Loucy (cell line): ENCODE results near the gene MDFI.

Experiments
- H2AFZ ChIP-seq: fragments of 200-600 bp; sonication (generic); 2 replicates; pipeline ENCODE4 v1.6.0; 2016; ENCODE audit warnings: antibody characterized with exemption, mild to moderate bottlenecking, low read length, moderate library complexity
- H3F3A ChIP-seq: fragments of 200-600 bp; 2 replicates; pipeline ENCODE4 v1.6.0; 2016; ENCODE audit warnings: antibody characterized with exemption, low read depth, mild to moderate bottlenecking
- H3K27me3 ChIP-seq: fragments of 200-600 bp; sonication (generic); 2 replicates; pipeline ENCODE4 v1.6.1; 2014; ENCODE audit warnings: low read length, mild to moderate bottlenecking; ENCODE audit not compliant: insufficient read depth, poor library complexity, severe bottlenecking
- H3K36me3 ChIP-seq: fragments of 200-600 bp; sonication (generic); 2 replicates; pipeline ENCODE4 v1.6.1; 2016; ENCODE audit warnings: low read length; ENCODE audit not compliant: insufficient read depth
- H3K4me1 ChIP-seq: fragments of 200-600 bp; sonication (generic); 2 replicates; pipeline ENCODE4 v1.5.1; 2014; ENCODE audit warnings: low read length, mild to moderate bottlenecking; ENCODE audit not compliant: insufficient read depth, poor library complexity, severe bottlenecking
- H3K4me2 ChIP-seq: fragments of 200-600 bp; sonication (generic); 2 replicates; pipeline ENCODE4 v1.6.0; 2014; ENCODE audit warnings: antibody characterized with exemption, low read length, low read depth, mild to moderate bottlenecking; ENCODE audit not compliant: poor library complexity, severe bottlenecking
- H3K4me3 ChIP-seq: fragments of 200-600 bp; sonication (generic); 2 replicates; pipeline ENCODE4 v1.5.1; 2014; ENCODE audit warnings: low read length, mild to moderate bottlenecking, mixed read lengths; ENCODE audit not compliant: poor library complexity, severe bottlenecking
- H3K79me2 ChIP-seq: fragments of 200-600 bp; sonication (generic); 2 replicates; pipeline ENCODE4 v1.6.1; 2014; ENCODE audit warnings: low read length; ENCODE audit not compliant: insufficient read depth
- H3K9ac ChIP-seq: fragments of 200-600 bp; sonication (generic); 2 replicates; pipeline ENCODE4 v1.6.0; 2014; ENCODE audit warnings: mild to moderate bottlenecking, low read depth, low read length, moderate library complexity; ENCODE audit not compliant: poor library complexity, severe bottlenecking
- H3K9me2 ChIP-seq: fragments of 200-600 bp; sonication (generic); replicated peaks from 2 replicates; pipeline ENCODE4 v1.6.1; 2016; ENCODE audit warnings: low read depth, low read length, mixed read lengths
- H3K9me3 ChIP-seq: fragments of 200-600 bp; sonication (generic); 2 replicates; pipeline ENCODE4 v1.6.1; 2014; ENCODE audit warnings: mild to moderate bottlenecking, antibody characterized with exemption, low read length, low read depth; ENCODE audit not compliant: insufficient read depth
- H4K20me1 ChIP-seq: fragments of 200-600 bp; sonication (generic); 2 replicates; pipeline ENCODE4 v1.6.0; 2014; ENCODE audit warnings: antibody characterized with exemption, low read length, mild to moderate bottlenecking; ENCODE audit not compliant: insufficient read depth, poor library complexity, severe bottlenecking
- EZH2phosphoT487 ChIP-seq: fragments of 200-600 bp; IDR thresholded peaks from 2 replicates; pipeline ENCODE4 v1.6.1; 2018; ENCODE audit warnings: antibody characterized with exemption, mild to moderate bottlenecking, moderate library complexity, borderline replicate concordance
- TF ChIP-seq, protein P1 (sequence below): fragments of 200-600 bp; sonication (generic); conservative IDR thresholded peaks from 2 replicates; pipeline ENCODE4 v1.5.1; 2014; ENCODE audit warnings: mild to moderate bottlenecking, antibody characterized with exemption, low read length

The MDFI gene

GRCh38 chr6:41667195-41667594 lies 28.9 kb downstream of the MDFI start:
- Histone ChIP-seq H4K20me1 (no peaks in the 10 kb centered on the region), H3K4me3 (no peak overlapping the region), H3K79me2 (no peaks in the 10 kb centered on the region), H3K27me3 (no peaks in the 10 kb centered on the region), H3K9me2 (no peaks in the 10 kb centered on the region), H3K4me1 (peaks cover 8% of the 10 kb centered on the region), H3K9ac (no peak overlapping the region), H2AFZ (no peak overlapping the region), H3K9me3 (no peaks in the 10 kb centered on the region), H3F3A (no peaks in the 10 kb centered on the region), H3K36me3 (no peaks in the 10 kb centered on the region), H3K4me2 (no peak overlapping the region)
- no peak for TF ChIP-seq EZH2phosphoT487
- TF ChIP-seq, protein P1, sequence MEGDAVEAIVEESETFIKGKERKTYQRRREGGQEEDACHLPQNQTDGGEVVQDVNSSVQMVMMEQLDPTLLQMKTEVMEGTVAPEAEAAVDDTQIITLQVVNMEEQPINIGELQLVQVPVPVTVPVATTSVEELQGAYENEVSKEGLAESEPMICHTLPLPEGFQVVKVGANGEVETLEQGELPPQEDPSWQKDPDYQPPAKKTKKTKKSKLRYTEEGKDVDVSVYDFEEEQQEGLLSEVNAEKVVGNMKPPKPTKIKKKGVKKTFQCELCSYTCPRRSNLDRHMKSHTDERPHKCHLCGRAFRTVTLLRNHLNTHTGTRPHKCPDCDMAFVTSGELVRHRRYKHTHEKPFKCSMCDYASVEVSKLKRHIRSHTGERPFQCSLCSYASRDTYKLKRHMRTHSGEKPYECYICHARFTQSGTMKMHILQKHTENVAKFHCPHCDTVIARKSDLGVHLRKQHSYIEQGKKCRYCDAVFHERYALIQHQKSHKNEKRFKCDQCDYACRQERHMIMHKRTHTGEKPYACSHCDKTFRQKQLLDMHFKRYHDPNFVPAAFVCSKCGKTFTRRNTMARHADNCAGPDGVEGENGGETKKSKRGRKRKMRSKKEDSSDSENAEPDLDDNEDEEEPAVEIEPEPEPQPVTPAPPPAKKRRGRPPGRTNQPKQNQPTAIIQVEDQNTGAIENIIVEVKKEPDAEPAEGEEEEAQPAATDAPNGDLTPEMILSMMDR = no peak

DNA sequence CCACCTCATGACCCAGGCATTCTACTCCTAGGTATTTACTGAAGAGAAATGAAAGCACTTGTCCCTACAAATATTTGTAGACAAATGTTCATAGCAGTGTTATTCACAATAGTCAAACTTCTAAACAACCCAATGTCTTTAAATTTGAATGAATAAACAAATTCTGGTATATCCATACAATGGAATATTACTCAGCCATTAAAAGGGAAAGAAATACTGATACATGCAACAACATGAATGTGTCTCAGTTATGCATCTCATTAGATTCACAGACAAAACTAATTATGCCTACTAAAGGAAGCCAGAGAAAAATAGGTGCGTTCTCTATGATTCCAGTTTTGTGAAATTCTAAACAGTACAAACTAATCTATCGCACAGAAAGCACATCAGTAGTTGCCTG lies 30.7 kb downstream of the MDFI start:
- H3K4me3 ChIP-seq = no peak overlapping the region
- H3K9ac ChIP-seq = no peak overlapping the region
- TF ChIP-seq EZH2phosphoT487 = no peak
- TF ChIP-seq, protein P1 = no peak
- no peak overlapping the region for H2AFZ ChIP-seq
- H3K4me1 ChIP-seq = peaks cover 10% of the 10 kb centered on the region
- no peak overlapping the region for H3K4me2 ChIP-seq
- H3K9me2 ChIP-seq = no peaks in the 10 kb centered on the region
- H3K36me3 ChIP-seq = no peaks in the 10 kb centered on the region
- no peaks in the 10 kb centered on the region for H4K20me1 ChIP-seq
- H3F3A ChIP-seq = no peaks in the 10 kb centered on the region
- H3K9me3 ChIP-seq = no peaks in the 10 kb centered on the region
- no peaks in the 10 kb centered on the region for H3K27me3 ChIP-seq
- H3K79me2 ChIP-seq = no peaks in the 10 kb centered on the region

DNA sequence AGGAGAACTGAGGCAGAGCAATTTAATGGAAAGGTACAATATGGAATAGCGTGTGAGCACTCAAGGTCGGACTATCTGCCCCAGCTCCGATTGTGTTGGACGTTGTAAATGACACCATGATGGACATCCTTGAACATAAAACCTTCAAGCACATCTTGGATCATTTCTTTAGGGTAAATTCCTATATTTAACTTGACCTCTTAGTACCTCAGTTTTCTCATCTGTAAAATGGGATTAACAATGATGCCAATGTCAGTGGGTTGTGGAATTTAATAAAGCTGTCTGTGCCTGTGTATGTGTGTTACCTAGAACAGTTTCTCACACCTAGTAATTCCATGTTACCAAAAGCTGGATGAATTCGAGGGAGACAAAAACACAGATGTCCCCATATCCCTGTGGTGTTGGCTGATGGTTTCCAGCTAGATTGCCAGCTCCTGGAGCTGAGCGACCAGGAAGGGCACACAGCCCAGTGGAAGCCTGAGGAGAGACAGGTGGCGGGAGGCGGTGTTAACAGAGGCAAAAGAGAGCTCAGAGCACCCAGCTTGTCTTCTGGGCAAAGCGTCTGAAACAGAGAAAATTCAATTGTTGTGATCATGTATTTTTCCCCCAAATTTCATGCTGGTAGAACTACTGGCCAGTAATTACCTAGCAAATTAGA lies 32.6 kb downstream of the MDFI start:
- Histone ChIP-seq H2AFZ (no peak overlapping the region), H3K79me2 (no peaks in the 10 kb centered on the region), H3K36me3 (no peaks in the 10 kb centered on the region), H4K20me1 (no peaks in the 10 kb centered on the region), H3K4me2 (no peak overlapping the region), H3F3A (no peaks in the 10 kb centered on the region), H3K4me3 (no peak overlapping the region), H3K4me1 (peaks cover 10% of the 10 kb centered on the region), H3K9me2 (no peaks in the 10 kb centered on the region), H3K9ac (no peak overlapping the region), H3K27me3 (no peaks in the 10 kb centered on the region), H3K9me3 (no peaks in the 10 kb centered on the region)
- no peak for TF ChIP-seq EZH2phosphoT487
- TF ChIP-seq, protein P1 = no peak
